GM21786 (cell line): ENCODE results near the gene PTH2.
"Not testable (repeated sequence)": the region's sequence is repeated elsewhere in the genome, so short reads cannot be mapped to it uniquely, and the experiment has no call there.

Source experiments
- ATAC-seq: cut with Tn5 transposase; IDR thresholded peaks from one replicate; pipeline ENCODE4 v1.9.1; 2021; ENCODE audit not compliant: unreplicated experiment

PTH2 gene, protein sequence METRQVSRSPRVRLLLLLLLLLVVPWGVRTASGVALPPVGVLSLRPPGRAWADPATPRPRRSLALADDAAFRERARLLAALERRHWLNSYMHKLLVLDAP

DNA sequence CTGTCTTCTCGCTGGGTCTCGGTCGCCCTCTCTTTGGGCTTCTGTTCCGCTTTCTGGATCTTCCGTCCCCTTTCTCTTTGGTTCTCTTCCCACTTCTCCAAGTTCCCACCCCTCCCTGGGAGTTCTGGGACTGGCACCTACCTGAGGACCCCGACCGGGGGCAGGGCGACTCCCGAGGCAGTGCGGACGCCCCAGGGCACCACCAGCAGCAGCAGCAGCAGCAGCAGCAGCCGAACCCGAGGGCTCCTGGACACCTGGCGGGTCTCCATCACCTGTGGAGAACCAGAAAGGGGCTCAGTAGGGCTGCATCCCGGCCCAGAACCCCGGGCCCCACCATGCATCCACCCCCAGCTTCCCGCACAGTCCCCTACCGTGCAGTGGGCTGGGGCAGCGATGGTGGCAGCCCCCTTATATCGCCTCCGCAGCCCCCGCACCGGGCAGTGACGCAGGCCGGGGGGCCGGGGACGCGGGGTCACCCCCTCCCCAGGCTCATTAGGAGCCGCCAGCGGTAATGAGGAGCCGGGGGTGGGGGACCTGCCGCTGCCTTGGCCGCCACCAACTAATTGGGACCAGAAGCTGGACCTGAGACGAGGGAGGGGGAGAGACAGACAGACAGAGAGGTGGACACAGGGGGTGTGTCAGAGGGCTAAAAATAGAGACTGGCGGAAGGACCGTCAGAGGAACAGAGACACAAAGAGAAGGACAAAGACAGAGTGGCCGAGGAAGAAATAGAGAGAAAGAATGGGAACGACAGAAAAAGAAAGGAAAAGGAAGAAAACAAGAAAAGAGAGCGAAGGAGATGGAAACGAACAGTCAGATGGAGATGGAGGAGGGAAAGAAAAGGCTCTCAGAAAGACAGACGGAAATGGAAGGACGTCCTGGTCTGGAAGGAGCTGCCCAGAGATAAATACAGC is at the start of gene PTH2:
Gene PTH2, minus strand, starts transcription at position 371 of the 914 bp plus-strand sequence. Its CDS starts 102 bp downstream, at position 269.
- no peak for ATAC-seq

DNA sequence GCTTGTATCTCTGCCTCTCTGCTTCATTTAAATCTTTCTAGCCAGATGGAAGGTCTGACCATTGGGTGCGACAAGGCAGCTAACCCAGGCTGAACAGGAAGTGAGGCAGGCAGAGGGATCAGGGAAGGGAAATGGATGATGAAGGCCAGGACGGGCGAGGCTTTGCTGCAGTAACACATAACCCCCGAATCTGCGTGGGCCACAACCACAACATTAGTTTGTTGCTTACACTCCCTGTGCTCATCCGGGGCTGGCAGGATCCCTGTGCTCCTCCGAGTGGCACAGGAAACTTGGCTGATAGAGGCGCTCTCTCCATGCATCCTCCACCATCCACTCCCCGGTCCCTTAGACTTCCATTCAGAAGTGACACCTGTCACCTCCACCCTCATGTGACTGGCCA is 49.7 kb upstream of the PTH2 start:
- ATAC-seq: no peak

DNA sequence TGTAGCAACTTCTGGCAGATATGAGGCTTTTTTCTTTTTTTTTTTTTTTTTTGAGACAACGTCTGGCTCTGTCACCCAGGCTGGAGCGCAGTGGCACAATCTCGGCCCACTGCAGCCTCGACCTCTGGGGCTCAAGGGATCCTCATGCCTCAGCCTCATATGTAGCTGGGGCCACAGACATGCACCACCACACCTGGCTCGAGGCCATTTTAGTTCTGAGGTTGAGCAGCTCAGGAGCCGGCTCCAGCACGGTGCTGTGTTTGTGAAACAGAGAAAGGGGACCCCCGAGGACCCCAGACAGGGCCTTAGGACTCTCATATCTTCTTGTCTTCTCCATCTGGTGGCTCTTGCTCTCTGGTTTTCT is 47.4 kb upstream of the PTH2 start:
- no peak for ATAC-seq

DNA sequence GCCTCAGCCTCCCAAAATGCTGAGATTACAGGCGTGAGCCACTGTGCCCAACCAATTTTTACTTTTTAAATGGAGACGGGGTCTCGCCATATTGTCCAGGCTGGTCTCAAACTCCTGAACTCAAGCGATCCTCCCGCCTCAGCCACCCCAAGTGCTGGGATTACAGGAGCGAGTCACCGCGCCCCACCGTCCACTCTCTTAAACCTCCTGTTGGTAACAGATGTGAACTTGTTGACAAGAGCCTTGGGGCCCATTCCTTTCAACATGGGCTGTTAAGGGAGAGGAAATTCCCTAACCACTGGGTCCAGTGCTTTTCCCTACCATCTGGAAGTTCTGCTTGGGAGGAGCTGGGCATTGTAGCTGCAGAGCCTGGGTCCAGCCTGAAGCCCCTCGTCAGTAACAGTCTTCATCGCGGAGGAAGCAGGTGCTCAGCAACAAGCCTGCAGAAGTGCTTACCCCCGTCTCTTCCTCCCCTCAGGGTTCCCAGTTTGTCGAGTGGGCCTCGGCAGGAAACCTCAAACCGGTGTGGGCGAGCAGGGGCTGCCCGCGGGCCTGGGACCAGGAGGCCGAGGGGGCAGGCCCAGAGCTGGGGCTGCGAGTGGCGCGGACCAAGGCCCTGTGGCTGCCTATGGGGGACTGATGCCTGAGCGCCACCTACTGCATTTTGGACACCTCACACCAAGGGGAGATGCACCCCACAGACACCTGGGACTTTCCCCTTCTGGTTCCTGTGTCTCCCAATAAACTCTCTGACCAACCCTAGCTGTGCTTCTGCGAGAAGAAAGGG is 46.8 kb upstream of the PTH2 start:
- peak; percentile 37 for ATAC-seq

DNA sequence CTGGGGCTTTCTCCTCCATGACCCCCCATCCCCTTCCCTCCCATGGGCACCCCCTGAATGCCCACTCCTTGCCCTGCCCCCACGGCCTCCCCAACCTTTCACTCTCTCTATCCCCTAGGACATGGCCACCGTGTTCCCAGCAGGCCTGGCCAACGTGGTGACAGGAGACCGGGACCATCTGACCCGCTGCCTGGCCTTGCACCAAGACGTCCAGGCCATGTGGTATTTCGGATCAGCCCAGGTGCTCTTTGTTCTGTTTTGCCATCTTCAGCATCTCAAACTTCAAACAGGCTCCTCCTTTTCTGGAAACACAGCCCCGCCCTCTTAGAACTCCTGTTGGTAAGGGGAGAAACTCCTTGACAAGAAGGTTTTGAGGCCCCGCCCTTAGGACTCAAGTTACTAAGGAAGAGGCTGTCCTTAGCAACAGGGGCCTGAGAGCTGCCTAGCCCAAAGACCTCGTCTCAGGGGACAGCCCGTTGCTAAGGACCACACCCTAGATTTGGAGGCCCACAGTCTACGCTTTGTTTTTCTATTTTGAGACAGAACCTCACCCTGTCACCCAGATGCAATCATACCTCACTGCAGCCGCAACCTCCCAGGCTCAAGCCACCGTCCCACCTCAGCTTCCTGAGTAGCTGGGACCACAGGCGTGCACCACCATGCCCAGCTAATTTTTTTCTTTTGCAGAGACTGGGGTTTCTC is 45.7 kb upstream of the PTH2 start:
- ATAC-seq: peak; percentile 54

DNA sequence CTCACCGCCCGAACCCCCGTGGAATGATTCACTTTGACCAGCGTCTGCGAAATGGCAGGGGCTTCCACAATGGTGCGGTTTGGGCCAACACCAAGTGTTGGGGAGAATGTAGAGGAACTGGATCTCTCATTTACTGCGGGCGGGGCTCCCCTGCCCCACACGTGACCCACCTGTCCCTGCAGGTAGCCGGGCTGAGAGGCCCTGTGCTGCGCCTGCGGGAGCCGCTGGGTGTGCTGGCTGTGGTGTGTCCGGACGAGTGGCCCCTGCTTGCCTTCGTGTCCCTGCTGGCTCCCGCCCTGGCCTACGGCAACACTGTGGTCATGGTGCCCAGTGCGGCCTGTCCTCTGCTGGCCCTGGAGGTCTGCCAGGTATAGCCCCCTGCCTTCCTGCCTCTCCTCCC is 45.0 kb upstream of the PTH2 start:
- ATAC-seq: no peak

DNA sequence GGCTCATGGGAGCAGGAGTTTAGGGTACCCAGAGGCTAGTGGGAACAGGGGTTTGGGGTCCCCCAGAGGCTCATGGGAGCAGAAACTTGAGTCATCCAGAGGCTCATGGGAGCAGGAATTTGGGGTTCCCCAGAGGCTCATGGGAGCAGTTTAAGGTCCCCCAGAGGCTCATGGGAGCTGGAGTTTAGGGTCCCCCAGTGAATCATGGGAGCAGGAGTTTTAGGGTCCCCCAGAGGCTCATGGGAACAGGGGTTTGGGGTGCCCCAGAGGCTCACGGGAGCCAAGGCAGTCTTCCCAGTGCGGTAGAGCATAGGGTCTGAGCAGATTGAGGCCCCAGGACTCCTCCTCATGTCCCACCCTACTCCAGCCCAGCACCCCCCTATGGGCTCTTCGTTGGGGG is 42.1 kb upstream of the PTH2 start:
- ATAC-seq: no peak

DNA sequence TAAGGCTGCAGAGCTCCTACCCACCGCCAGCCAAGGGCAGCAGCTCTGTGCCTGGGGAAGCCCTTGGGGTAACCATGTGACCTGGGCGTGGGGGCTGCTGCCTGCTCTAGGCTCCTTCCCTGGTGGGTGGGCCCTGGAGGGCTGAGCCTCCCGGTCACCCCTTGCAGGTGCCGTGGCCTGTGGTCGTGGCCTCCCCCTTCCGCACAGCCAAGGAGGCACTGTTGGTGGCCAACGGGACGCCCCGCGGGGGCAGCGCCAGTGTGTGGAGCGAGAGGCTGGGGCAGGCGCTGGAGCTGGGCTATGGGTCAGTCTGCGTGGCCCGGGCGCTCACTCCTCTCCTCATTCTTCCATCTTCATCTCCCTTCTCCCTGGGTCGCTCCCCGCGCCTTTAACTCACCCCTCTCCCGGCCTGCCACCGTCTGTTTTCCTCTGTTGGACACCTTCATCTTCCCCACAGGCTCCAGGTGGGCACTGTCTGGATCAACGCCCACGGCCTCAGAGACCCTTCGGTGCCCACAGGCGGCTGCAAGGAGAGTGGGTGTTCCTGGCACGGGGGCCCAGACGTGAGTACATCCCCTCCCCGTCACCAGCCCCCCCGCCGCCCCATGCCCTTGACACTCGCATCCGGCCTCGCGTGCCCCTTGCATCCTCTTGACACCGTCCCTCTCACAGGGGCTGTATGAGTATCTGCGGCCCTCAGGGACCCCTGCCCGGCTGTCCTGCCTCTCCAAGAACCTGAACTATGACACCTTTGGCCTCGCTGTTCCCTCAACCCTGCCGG is 40.9 kb upstream of the PTH2 start:
- ATAC-seq: no peak

DNA sequence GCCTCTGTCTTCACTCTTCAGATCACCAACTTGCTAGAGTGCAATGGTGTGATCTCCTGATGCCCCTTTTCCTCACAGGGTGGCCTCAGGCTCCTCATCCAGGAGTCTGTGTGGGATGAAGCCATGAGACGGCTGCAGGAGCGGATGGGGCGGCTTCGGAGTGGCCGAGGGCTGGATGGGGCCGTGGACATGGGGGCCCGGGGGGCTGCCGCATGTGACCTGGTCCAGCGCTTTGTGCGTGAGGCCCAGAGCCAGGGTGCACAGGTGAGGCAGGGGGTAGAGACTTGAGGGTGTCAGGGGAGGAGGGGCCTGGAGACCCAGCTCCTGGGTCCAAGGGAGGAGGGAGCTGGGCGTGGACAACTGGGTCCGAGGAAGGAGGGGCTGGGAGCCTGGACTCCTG is 39.3 kb upstream of the PTH2 start:
- no peak for ATAC-seq

DNA sequence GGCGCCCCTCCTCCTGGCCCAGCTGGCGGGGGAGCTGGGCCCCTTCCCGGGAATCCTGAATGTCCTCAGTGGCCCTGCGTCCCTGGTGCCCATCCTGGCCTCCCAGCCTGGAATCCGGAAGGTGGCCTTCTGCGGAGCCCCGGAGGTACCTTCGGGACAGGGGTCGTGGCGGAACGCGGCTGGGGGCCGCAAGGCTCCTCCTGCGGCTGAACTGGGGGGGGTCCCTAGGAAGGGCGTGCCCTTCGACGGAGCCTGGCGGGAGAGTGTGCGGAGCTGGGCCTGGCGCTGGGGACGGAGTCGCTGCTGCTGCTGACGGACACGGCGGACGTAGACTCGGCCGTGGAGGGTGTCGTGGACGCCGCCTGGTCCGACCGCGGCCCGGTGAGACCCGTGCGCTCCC is 38.4 kb upstream of the PTH2 start:
- ATAC-seq: no peak

DNA sequence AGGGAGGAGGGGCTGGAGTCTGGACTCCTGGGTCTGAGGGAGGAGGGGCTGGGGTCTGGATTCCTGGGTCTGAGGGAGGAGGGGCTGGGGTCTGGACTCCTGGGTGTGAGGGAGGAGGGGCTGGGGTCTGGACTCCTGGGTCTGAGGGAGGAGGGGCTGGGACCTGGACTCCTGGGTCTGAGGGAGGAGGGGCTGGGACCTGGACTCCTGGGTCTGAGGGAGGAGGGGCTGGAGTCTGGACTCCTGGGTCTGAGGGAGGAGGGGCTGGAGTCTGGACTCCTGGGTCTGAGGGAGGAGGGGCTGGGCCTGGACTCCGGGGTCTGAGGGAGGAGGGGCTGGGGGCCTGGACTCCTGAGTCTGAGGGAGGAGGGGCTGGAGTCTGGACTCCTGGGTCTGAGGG is 37.9 kb upstream of the PTH2 start:
- ATAC-seq: not testable (repeated sequence)

DNA sequence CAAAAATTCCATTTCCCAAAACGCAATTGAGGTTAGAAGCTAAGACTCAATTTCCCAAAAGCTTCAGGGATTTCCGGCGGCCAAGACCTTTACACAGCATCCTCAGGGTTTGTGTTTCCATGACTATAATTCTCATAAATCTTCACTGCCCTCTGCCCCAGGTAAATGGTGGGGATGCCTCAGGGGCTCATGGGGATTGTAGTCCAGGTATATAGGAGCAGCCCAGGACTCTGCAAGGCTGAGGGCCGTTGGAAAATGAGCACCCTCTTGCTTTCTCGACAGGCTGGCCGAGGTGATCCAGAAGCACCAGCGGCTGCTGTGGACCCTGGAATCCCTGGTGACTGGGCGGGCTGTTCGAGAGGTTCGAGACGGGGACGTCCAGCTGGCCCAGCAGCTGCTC is 36.1 kb upstream of the PTH2 start:
- ATAC-seq: no peak

- ATAC-seq: no peak
Measured at GRCh38 chr19:49458567-49458903, 35.3 kb upstream of the PTH2 start.

DNA sequence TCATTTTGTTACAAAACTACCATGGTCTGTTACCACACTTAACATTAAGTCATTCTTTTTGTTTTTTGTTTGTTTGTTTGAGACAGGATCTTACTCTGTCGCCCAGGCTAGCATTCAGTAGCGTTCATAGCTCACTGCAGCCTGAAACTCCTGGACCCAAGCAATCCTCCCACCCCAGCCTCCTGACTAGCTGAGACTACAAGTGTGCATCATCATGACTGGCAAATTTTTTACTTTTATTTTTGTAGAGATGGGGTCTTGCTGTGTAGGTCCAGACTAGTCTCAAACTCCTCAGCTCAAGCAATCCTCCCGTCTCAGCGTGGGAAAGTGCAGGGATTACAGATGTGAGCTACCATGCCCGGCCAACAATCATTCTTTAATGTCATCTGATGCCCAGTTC is 33.1 kb upstream of the PTH2 start:
- no peak for ATAC-seq

DNA sequence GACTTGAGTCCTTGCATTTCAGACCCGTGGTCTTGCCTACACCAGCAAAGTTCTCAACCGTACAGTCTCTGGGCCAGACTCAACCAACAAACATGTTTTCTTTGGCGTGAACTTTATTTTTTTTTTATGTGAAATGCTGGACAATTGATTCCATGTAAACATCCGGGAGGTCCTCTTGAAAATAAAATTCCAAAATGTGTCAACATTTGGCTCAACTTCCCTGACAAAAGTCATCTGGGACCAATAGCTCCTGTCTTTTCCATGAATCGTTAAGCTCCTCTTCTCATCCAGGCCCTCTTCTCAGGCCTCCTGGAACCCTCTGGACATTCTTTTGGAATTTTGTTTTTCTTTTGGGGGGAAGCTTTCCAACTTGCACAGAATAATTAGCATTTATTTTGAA is 32.5 kb upstream of the PTH2 start:
- no peak for ATAC-seq

GRCh38 chr19:49453757-49454240 is 30.6 kb upstream of the PTH2 start:
- no peak for ATAC-seq

- ATAC-seq: peak; percentile 78
Measured at GRCh38 chr19:49453013-49453756, 29.9 kb upstream of the PTH2 start, which contains the start of gene ALDH16A1. TSS of gene ALDH16A1 (plus strand) at chr19:49453225. CDS start at chr19:49453332, 107 bp downstream.

- ATAC-seq: peak; percentile 51
Measured at GRCh38 chr19:49451430-49452181, 28.4 kb upstream of the PTH2 start, which contains the start of gene PIH1D1. TSS of gene PIH1D1 (minus strand) at chr19:49451814. CDS start at chr19:49451574, 240 bp downstream.

- ATAC-seq: no peak
Measured at GRCh38 chr19:49450405-49450804, 27.2 kb upstream of the PTH2 start.
